HG03196 (cell line): ENCODE measurements around the gene UBE2E3.
"Not testable (repeated sequence)": the region's sequence is repeated elsewhere in the genome, so short reads cannot be mapped to it uniquely, and the experiment has no call there.

Experiments used
- ATAC-seq: cut with Tn5 transposase; IDR thresholded peaks from one replicate; pipeline ENCODE4 v1.9.1; 2021; ENCODE audit not compliant: unreplicated experiment

Gene UBE2E3

GRCh38 chr2:181022652-181023051 lies 42.2 kb downstream of the UBE2E3 start:
- no peak for ATAC-seq

- no peak for ATAC-seq
These were observed 44.6 kb downstream of the UBE2E3 start for GRCh38 chr2:181025004-181025403.

- ATAC-seq, result peak; percentile 64
These were observed 56.0 kb downstream of the UBE2E3 start for GRCh38 chr2:181036445-181036844.

- ATAC-seq, result peak; percentile 64
These were observed 56.6 kb downstream of the UBE2E3 start for GRCh38 chr2:181036848-181037603.

- no peak for ATAC-seq
These were observed 57.5 kb downstream of the UBE2E3 start for GRCh38 chr2:181037922-181038321.

- ATAC-seq, result no peak
These were observed 58.4 kb downstream of the UBE2E3 start for GRCh38 chr2:181038796-181039195.

- ATAC-seq, result not testable (repeated sequence)
These were observed 60.4 kb downstream of the UBE2E3 start for GRCh38 chr2:181040839-181041238.

GRCh38 chr2:181041661-181042060 lies 61.3 kb downstream of the UBE2E3 start:
- ATAC-seq, result no peak

GRCh38 chr2:181042706-181043105 lies 62.3 kb downstream of the UBE2E3 start:
- ATAC-seq, result no peak

GRCh38 chr2:181046833-181047232 lies 66.4 kb downstream of the UBE2E3 start:
- ATAC-seq, result no peak

- no peak for ATAC-seq
These were observed 67.4 kb downstream of the UBE2E3 start for GRCh38 chr2:181047829-181048228.

GRCh38 chr2:181051861-181052522 lies 71.6 kb downstream of the UBE2E3 start:
- ATAC-seq, result no peak

- no peak for ATAC-seq
These were observed 72.1 kb downstream of the UBE2E3 start for GRCh38 chr2:181052523-181052891.

GRCh38 chr2:181054256-181054655 lies 73.9 kb downstream of the UBE2E3 start:
- no peak for ATAC-seq

GRCh38 chr2:181054843-181055242 lies 74.4 kb downstream of the UBE2E3 start:
- ATAC-seq, result no peak

- ATAC-seq, result no peak
These were observed 78.2 kb downstream of the UBE2E3 start for GRCh38 chr2:181058378-181059269.

- ATAC-seq, result no peak
These were observed 83.3 kb downstream of the UBE2E3 start for GRCh38 chr2:181063696-181064095.

- no peak for ATAC-seq
These were observed 85.1 kb downstream of the UBE2E3 start for GRCh38 chr2:181065458-181065857.

- ATAC-seq, result no peak
These were observed 85.9 kb downstream of the UBE2E3 start for GRCh38 chr2:181066333-181066732.

GRCh38 chr2:181070119-181070835 lies 89.9 kb downstream of the UBE2E3 start:
- ATAC-seq, result no peak

GRCh38 chr2:181070836-181071200 lies 90.4 kb downstream of the UBE2E3 start:
- ATAC-seq, result no peak
